HepG2 (cell line): ENCODE data around the gene PCNA. TPM values are rescaled to one million over a fixed set of nuclear protein-coding genes. Genes with fewer than 3 reads are reported as not detected.
A peak's percentile ranks its signal among the peaks of the same experiment; 100 is the strongest.

ENCODE experiments used
- CENPT ChIP-seq: sonication (generic); formaldehyde crosslinking; IDR thresholded peaks from 2 replicates; pipeline ENCODE4 v1.8.0; 2022; ENCODE audit warnings: low read depth, mild to moderate bottlenecking, moderate library complexity, missing genetic modification reagents
- FOXA1 ChIP-seq, 2 experiments: fragments of 450-650 bp in 1 of 2; sonication (generic) in 1 of 2; formaldehyde crosslinking in 1 of 2; IDR thresholded peaks; 2 replicates each; pipeline versions ENCODE4 v1.4.0 to v1.6.1; 2016 to 2020; ENCODE audit warnings: missing genetic modification reagents in 1 of 2
- MXD1 ChIP-seq: sonication (generic); formaldehyde crosslinking; IDR thresholded peaks from 2 replicates; pipeline ENCODE4 v1.4.0; 2020; ENCODE audit warnings: mild to moderate bottlenecking, missing genetic modification reagents
- NR3C1 ChIP-seq: sonication (generic); formaldehyde crosslinking; IDR thresholded peaks from 2 replicates; pipeline ENCODE4 v1.4.0; 2020; ENCODE audit warnings: missing genetic modification reagents
- SMARCE1 ChIP-seq: fragments of 450-650 bp; IDR thresholded peaks from 2 replicates; pipeline ENCODE4 v1.6.1; 2017; ENCODE audit warnings: borderline replicate concordance
- SNAPC5 ChIP-seq: sonication (generic); formaldehyde crosslinking; IDR thresholded peaks from 2 replicates; pipeline ENCODE4 v1.8.1; 2023; ENCODE audit warnings: mild to moderate bottlenecking, missing genetic modification reagents, borderline replicate concordance
- ZBTB2 ChIP-seq: sonication (generic); formaldehyde crosslinking; IDR thresholded peaks from 2 replicates; pipeline ENCODE4 v1.8.0; 2022; ENCODE audit warnings: low read depth, missing genetic modification reagents
- ZFAT ChIP-seq: sonication (generic); formaldehyde crosslinking; conservative IDR thresholded peaks from 2 replicates; pipeline ENCODE4 v1.8.1; 2023; ENCODE audit warnings: missing genetic modification reagents, inconsistent platforms
- ZFYVE20 ChIP-seq: sonication (generic); formaldehyde crosslinking; IDR thresholded peaks from 2 replicates; pipeline ENCODE4 v1.8.0; 2023; ENCODE audit warnings: low read depth, mild to moderate bottlenecking, moderate library complexity, missing genetic modification reagents, borderline replicate concordance
- ZHX2 ChIP-seq, 2 experiments: sonication (generic) in 1 of 2; formaldehyde crosslinking in 1 of 2; IDR thresholded peaks; 2 replicates each; pipeline versions ENCODE4 v1.6.1 to v1.9.0; 2014 to 2022; ENCODE audit warnings: antibody characterized with exemption in 1 of 2, borderline replicate concordance in 1 of 2, inconsistent platforms in 1 of 2, low read depth in 1 of 2, missing genetic modification reagents in 1 of 2
- ZMYM3 ChIP-seq: sonication (generic); formaldehyde crosslinking; IDR thresholded peaks from 2 replicates; pipeline ENCODE4 v1.5.1; 2020; ENCODE audit warnings: mild to moderate bottlenecking, missing genetic modification reagents
- ZNF142 ChIP-seq: sonication (generic); formaldehyde crosslinking; IDR thresholded peaks from 2 replicates; pipeline ENCODE4 v1.4.0; 2020; ENCODE audit warnings: missing genetic modification reagents
- ZNF724P ChIP-seq: sonication (generic); formaldehyde crosslinking; IDR thresholded peaks from 2 replicates; pipeline ENCODE4 v1.8.0; 2022; ENCODE audit warnings: missing genetic modification reagents, borderline replicate concordance
- polyA plus RNA-seq, 8 experiments: library from polyadenylated mRNA; depleted of rRNA in 3 of 8; stranded (reverse) in 7 of 8; unstranded in 1 of 8; fragments of >200 nt; fragmentation: Illumina TruSeq in 4 of 8; extraction: Trizol in 4 of 8; gene quantifications; 2 replicates each; pipeline versions ENCODE4 v1.2.1 to v1.2.3, GENCODE V29; 2011 to 2016; ENCODE audit warnings: low read depth in 4 of 8, missing spikeins in 1 of 8, mixed read lengths in 1 of 8; ENCODE audit not compliant: insufficient read depth in 1 of 8
- total RNA-seq, 5 experiments: library from RNA; depleted of rRNA; stranded (reverse); fragments of >200 nt; fragmentation: Illumina TruSeq; extraction: Trizol; gene quantifications; 2 replicates each; pipeline ENCODE4 v1.2.3, GENCODE V29; 2016; ENCODE audit warnings: low read depth in 1 of 5

PCNA gene
- total and polyA plus RNA-seq, 2 of the 13 experiments (the other 11 are each of a cell fraction or from before 2014, with no cell fraction given), result 229 to 655 TPM

- no peak for TF ChIP-seq ZNF142 (CRISPR knock-in tag)
- TF ChIP-seq ZBTB2 (CRISPR knock-in tag), result no peak
- no peak for TF ChIP-seq CENPT (CRISPR knock-in tag)
- peak; percentile 30; the same call in 1 of the 2 replicates for TF ChIP-seq ZMYM3 (CRISPR knock-in tag)
- TF ChIP-seq ZHX2 (IDR thresholded peaks at IDR 0.05; ENCODE audit: low read depth), result no peak
- no peak for TF ChIP-seq ZHX2 (CRISPR knock-in tag; IDR thresholded peaks at IDR 0.05; ENCODE audit: borderline replicate concordance)
- TF ChIP-seq SMARCE1, result no peak
- TF ChIP-seq FOXA1 (IDR thresholded peaks at IDR 0.05), result no peak
- no peak for TF ChIP-seq FOXA1 (CRISPR knock-in tag; IDR thresholded peaks at IDR 0.05)
- no peak for TF ChIP-seq SNAPC5 (CRISPR knock-in tag)
- 0 out of 2 replicates have a peak, but pooled peaks have one; percentile 44 for TF ChIP-seq ZNF724P
- TF ChIP-seq ZFAT, result no peak
- TF ChIP-seq ZFYVE20 (CRISPR knock-in tag), result no peak
- no peak for TF ChIP-seq MXD1 (CRISPR knock-in tag)
- no peak for TF ChIP-seq NR3C1 (CRISPR knock-in tag)
Measured at GRCh38 chr20:5156675-5157448, 37.1 kb upstream of the PCNA start (continued).
